Spinal cord (tissue), 10 donors: ENCODE measurements around the gene SAE1. TPM values are rescaled to one million over a fixed set of nuclear protein-coding genes. Genes with fewer than 3 reads are reported as not detected.
A peak's percentile ranks its signal among the peaks of the same experiment; 100 is the strongest.

Source experiments
- DNase-seq, 6 donors: peaks; one replicate each; pipeline versions ENCODE4 v3.0.0 to v3.0.0-alpha.2; 2013 to 2015; ENCODE audit warnings: low spot score in 6 of 6, low read depth in 4 of 6
- H3K27ac ChIP-seq: one replicate; pipeline ENCODE4 v1.5.1; 2013; ENCODE audit warnings: low read depth, low read length, control low read depth
- H3K27me3 ChIP-seq: one replicate; pipeline ENCODE4 v1.6.1; 2013; ENCODE audit warnings: low read length; ENCODE audit not compliant: control insufficient read depth, insufficient read depth
- H3K36me3 ChIP-seq: one replicate; pipeline ENCODE4 v1.6.1; 2013; ENCODE audit warnings: low read length; ENCODE audit not compliant: control insufficient read depth, insufficient read depth
- H3K4me1 ChIP-seq: one replicate; pipeline ENCODE4 v1.6.1; 2013; ENCODE audit warnings: low read length; ENCODE audit not compliant: control insufficient read depth, insufficient read depth
- H3K4me3 ChIP-seq: one replicate; pipeline ENCODE4 v1.5.1; 2013; ENCODE audit warnings: low read depth, low read length, control low read depth
- H3K9me3 ChIP-seq: one replicate; pipeline ENCODE4 v1.6.1; 2013; ENCODE audit warnings: low read length; ENCODE audit not compliant: control insufficient read depth, insufficient read depth
- WGBS: methylation state at CpG from one replicate; pipeline ENCODE4 v1.1.5; 2013; ENCODE audit warnings: missing lambda C conversion rate; ENCODE audit not compliant: insufficient coverage; 5-methylcytosine and 5-hydroxymethylcytosine counted together
- polyA plus RNA-seq, 2 donors: library from polyadenylated mRNA; unstranded; fragments of 120-200 nt; gene quantifications; one replicate each; pipeline ENCODE4 v1.2.1, GENCODE V29; 2013; ENCODE audit not compliant: insufficient read length in 2 of 2
- total RNA-seq, 2 donors: library from RNA; depleted of rRNA in 1 of 2; stranded (reverse); fragments of 120-200 nt in 1 of 2; fragments of >200 nt in 1 of 2; gene quantifications; one replicate each; pipeline versions ENCODE4 v1.2.3 to v1.2.4, GENCODE V29; 2013 to 2014
- donor health status: healthy.

The SAE1 gene
- total and polyA plus RNA-seq, 4 donors = 89.8 to 121 (median 106) TPM

GRCh38 chr19:47111006-47111621, 19.5 kb upstream of the SAE1 start:
- Histone ChIP-seq H3K36me3 (peaks cover 3% of the 10 kb centered on the region), H3K27me3 (no peaks in the 10 kb centered on the region), H3K4me3 (peak overlapping the region; percentile 90), H3K9me3 (no peaks in the 10 kb centered on the region), H3K27ac (peak overlapping the region; percentile 99), H3K4me1 (peaks cover 26% of the 10 kb centered on the region)
- DNase-seq = peak in 2 of 6 donors; percentile 59 to 68
- 0% methylated on average over 29 of the region's 35 CpGs for WGBS

- peak overlapping the region; percentile 90 for H3K4me3 ChIP-seq
- H3K27me3 ChIP-seq = no peaks in the 10 kb centered on the region
- peaks cover 3% of the 10 kb centered on the region for H3K36me3 ChIP-seq
- H3K9me3 ChIP-seq = no peaks in the 10 kb centered on the region
- H3K27ac ChIP-seq = peak overlapping the region; percentile 99
- peak in 1 of 6 donors; percentile 33 for DNase-seq
- peaks cover 20% of the 10 kb centered on the region for H3K4me1 ChIP-seq
- WGBS = 0% methylated on average over 11 of the region's 24 CpGs
Observed at GRCh38 chr19:47111682-47112165, 18.9 kb upstream of the SAE1 start.

GRCh38 chr19:47112166-47112996, 18.3 kb upstream of the SAE1 start:
- WGBS = 0% methylated on average over 57 of the region's 85 CpGs

GRCh38 chr19:47112997-47113849, 17.4 kb upstream of the SAE1 start, which contains the start of gene ZC3H4:
TSS of gene ZC3H4 (minus strand) at chr19:47113776. CDS start at chr19:47112584, 1,192 bp downstream.
- H3K9me3 ChIP-seq = no peaks in the 10 kb centered on the region
- under 1% methylated on average over 59 of the region's 59 CpGs for WGBS
- H3K4me1 ChIP-seq = peaks cover 12% of the 10 kb centered on the region
- peak within 1 kb of the TSS; percentile 90 for H3K4me3 ChIP-seq
- H3K36me3 ChIP-seq = peaks cover 3% of the 10 kb centered on the region
- H3K27me3 ChIP-seq = no peaks in the 10 kb centered on the region
- peak; percentile 97 to 100 (median 98) for DNase-seq
- H3K27ac ChIP-seq = peak within 1 kb of the TSS; percentile 99

More at GRCh38 chr19:47112166-47112996, 18.3 kb upstream of the SAE1 start:
- peaks cover 3% of the 10 kb centered on the region for H3K36me3 ChIP-seq
- H3K4me1 ChIP-seq = peaks cover 17% of the 10 kb centered on the region
- H3K27ac ChIP-seq = peak overlapping the region; percentile 99
- no peaks in the 10 kb centered on the region for H3K9me3 ChIP-seq
- no peaks in the 10 kb centered on the region for H3K27me3 ChIP-seq
- H3K4me3 ChIP-seq = peak overlapping the region; percentile 90
- peak in 3 of 6 donors; percentile 84 to 97 (median 95) for DNase-seq

- Histone ChIP-seq H3K9me3 (no peaks in the 10 kb centered on the region), H3K4me1 (peaks cover 12% of the 10 kb centered on the region), H3K36me3 (peaks cover 3% of the 10 kb centered on the region), H3K4me3 (peak overlapping the region; percentile 90), H3K27ac (peak overlapping the region; percentile 99), H3K27me3 (no peaks in the 10 kb centered on the region)
- WGBS = 37% methylated on average over 10 of the region's 26 CpGs
- DNase-seq = no peak
Observed at GRCh38 chr19:47113850-47114651, 16.6 kb upstream of the SAE1 start.

- no peaks in the 10 kb centered on the region for H3K36me3 ChIP-seq
- no peak overlapping the region for H3K27ac ChIP-seq
- H3K4me3 ChIP-seq = no peak overlapping the region
- no peak for DNase-seq
- H3K9me3 ChIP-seq = no peaks in the 10 kb centered on the region
- WGBS = 94% methylated on average over 4 of the region's 6 CpGs
- H3K27me3 ChIP-seq = no peaks in the 10 kb centered on the region
- H3K4me1 ChIP-seq = no peaks in the 10 kb centered on the region
Observed at GRCh38 chr19:47120470-47121067, 10.1 kb upstream of the SAE1 start.

GRCh38 chr19:47122359-47123335, 8.0 kb upstream of the SAE1 start:
- no peak overlapping the region for H3K4me3 ChIP-seq
- H3K9me3 ChIP-seq = no peaks in the 10 kb centered on the region
- DNase-seq = no peak
- 72% methylated on average over 3 of the region's 14 CpGs for WGBS
- H3K36me3 ChIP-seq = no peaks in the 10 kb centered on the region
- no peaks in the 10 kb centered on the region for H3K27me3 ChIP-seq
- no peaks in the 10 kb centered on the region for H3K4me1 ChIP-seq
- H3K27ac ChIP-seq = no peak overlapping the region

GRCh38 chr19:47123406-47123805, 7.2 kb upstream of the SAE1 start:
- no peaks in the 10 kb centered on the region for H3K9me3 ChIP-seq
- no peaks in the 10 kb centered on the region for H3K36me3 ChIP-seq
- H3K27ac ChIP-seq = no peak overlapping the region
- no peaks in the 10 kb centered on the region for H3K4me1 ChIP-seq
- DNase-seq = no peak
- no peaks in the 10 kb centered on the region for H3K27me3 ChIP-seq
- no peak overlapping the region for H3K4me3 ChIP-seq
- WGBS = 84% methylated on average over 5 of the region's 7 CpGs
